Posterior cingulate gyrus (tissue), 11 donors: ENCODE measurements around the gene FUBP3.

Experiments
- DNase-seq, 10 donors: peaks; one replicate each; pipeline versions ENCODE4 v3.0.0 to v3.0.0-alpha.2; 2020 to 2021; ENCODE audit warnings: mixed read lengths in 3 of 10
- intact Hi-C: fragments of 100-400 bp; cut with DNase I; formaldehyde crosslinking; loops from one replicate; pipeline ENCODE4 v1.15.1; 2023

The FUBP3 gene

GRCh38 chr9:130658893-130659698, 79.7 kb downstream of the FUBP3 start:
- intact Hi-C loops = no loop called here
- peak in 1 of 10 donors; percentile 73 for DNase-seq

- DNase-seq = peak in 1 of 10 donors; percentile 55
- intact Hi-C loops = no loop called here
Observed at GRCh38 chr9:130659699-130660248, 80.4 kb downstream of the FUBP3 start.

- intact Hi-C loops = no loop called here
Observed at GRCh38 chr9:130660326-130660682, 80.9 kb downstream of the FUBP3 start.

GRCh38 chr9:130660683-130661450, 81.5 kb downstream of the FUBP3 start:
- peak in 1 of 10 donors; percentile 41 for DNase-seq
- intact Hi-C loops = no loop called here

More at GRCh38 chr9:130660326-130660682, 80.9 kb downstream of the FUBP3 start:
- DNase-seq = peak in 1 of 10 donors; percentile 4

- intact Hi-C loops = no loop called here
- peak in 1 of 10 donors; percentile 51 for DNase-seq
Observed at GRCh38 chr9:130661451-130662098, 82.2 kb downstream of the FUBP3 start.

GRCh38 chr9:130662099-130662969, 83.0 kb downstream of the FUBP3 start:
- peak in 1 of 10 donors; percentile 17 for DNase-seq
- intact Hi-C loops = no loop called here

GRCh38 chr9:130662970-130663257, 83.5 kb downstream of the FUBP3 start:
- intact Hi-C loops = no loop called here
- no peak for DNase-seq

GRCh38 chr9:130663258-130663976, 84.0 kb downstream of the FUBP3 start:
- DNase-seq = no peak
- intact Hi-C loops = no loop called here

- DNase-seq = no peak
- intact Hi-C loops = no loop called here
Observed at GRCh38 chr9:130663977-130664250, 84.5 kb downstream of the FUBP3 start.

- no peak for DNase-seq
- intact Hi-C loops = no loop called here
Observed at GRCh38 chr9:130664251-130665028, 85.1 kb downstream of the FUBP3 start, which contains the start of gene PRDM12. TSS of gene PRDM12 (plus strand) at chr9:130664594. CDS start at chr9:130664654, 60 bp downstream.

- DNase-seq = no peak
- intact Hi-C loops = no loop called here
Observed at GRCh38 chr9:130665029-130665430, 85.7 kb downstream of the FUBP3 start.

- intact Hi-C loops = no loop called here
- no peak for DNase-seq
Observed at GRCh38 chr9:130665431-130666392, 86.3 kb downstream of the FUBP3 start.

- no peak for DNase-seq
- intact Hi-C loops = no loop called here
Observed at GRCh38 chr9:130666393-130667119, 87.2 kb downstream of the FUBP3 start.

- DNase-seq = no peak
- intact Hi-C loops = no loop called here
Observed at GRCh38 chr9:130667120-130667435, 87.7 kb downstream of the FUBP3 start.

- intact Hi-C loops = no loop called here
- DNase-seq = no peak
Observed at GRCh38 chr9:130668196-130668595, 88.8 kb downstream of the FUBP3 start.

GRCh38 chr9:130668659-130669058, 89.3 kb downstream of the FUBP3 start:
- intact Hi-C loops = no loop called here
- no peak for DNase-seq

GRCh38 chr9:130669965-130670364, 90.6 kb downstream of the FUBP3 start:
- intact Hi-C loops = no loop called here
- no peak for DNase-seq
